ENCODE measurements around the gene SPATS2L.

Gene SPATS2L

GRCh38 chr2:200306931-200307723 is 634 bp downstream of the SPATS2L start:
- TF ChIP-seq CTCF (IDR thresholded peaks at IDR 0.05): no peak

GRCh38 chr2:200307724-200308545 is 1.4 kb downstream of the SPATS2L start:
- TF ChIP-seq CTCF (IDR thresholded peaks at IDR 0.05): no peak

- no peak for TF ChIP-seq CTCF (IDR thresholded peaks at IDR 0.05)
Measured at GRCh38 chr2:200308546-200309295, 2.2 kb downstream of the SPATS2L start.

- no peak for TF ChIP-seq CTCF (IDR thresholded peaks at IDR 0.05)
Measured at GRCh38 chr2:200309296-200310049, 3.0 kb downstream of the SPATS2L start.

- TF ChIP-seq CTCF (IDR thresholded peaks at IDR 0.05): no peak
Measured at GRCh38 chr2:200310545-200310971, 4.1 kb downstream of the SPATS2L start.

- TF ChIP-seq CTCF (IDR thresholded peaks at IDR 0.05): no peak
Measured at GRCh38 chr2:200311139-200311538, 4.6 kb downstream of the SPATS2L start.

Measured in LNCAP (cell line).